Liver (tissue), 9 donors: ENCODE results near the gene MYO3B. TPM values are rescaled to one million over a fixed set of nuclear protein-coding genes. Genes with fewer than 3 reads are reported as not detected.

Experiments
- DNase-seq: peaks from one replicate; pipeline ENCODE4 v3.0.0-alpha.2; 2017; ENCODE audit warnings: low spot score
- H3K27ac ChIP-seq, 2 donors: one replicate each; pipeline ENCODE4 v1.7.0; 2013; ENCODE audit warnings: inconsistent platforms in 2 of 2, low read length in 2 of 2, control low read depth in 1 of 2, low read depth in 1 of 2, mild to moderate bottlenecking in 1 of 2
- H3K27me3 ChIP-seq, 4 donors: one replicate each; pipeline versions ENCODE4 v1.6.1 to v1.7.0; 2013; ENCODE audit warnings: low read length in 3 of 4, inconsistent platforms in 1 of 4, mild to moderate bottlenecking in 1 of 4, moderate library complexity in 1 of 4; ENCODE audit not compliant: control insufficient read depth in 4 of 4, insufficient read depth in 4 of 4
- H3K36me3 ChIP-seq, 4 donors: one replicate each; pipeline versions ENCODE4 v1.6.1 to v1.7.0; 2013; ENCODE audit warnings: low read length in 3 of 4, mild to moderate bottlenecking in 3 of 4, low read depth in 1 of 4, moderate library complexity in 1 of 4; ENCODE audit not compliant: control insufficient read depth in 4 of 4, insufficient read depth in 3 of 4
- H3K4me1 ChIP-seq, 4 donors: one replicate each; pipeline versions ENCODE4 v1.6.1 to v1.7.0; 2013; ENCODE audit warnings: low read length in 3 of 4, mild to moderate bottlenecking in 3 of 4, moderate library complexity in 1 of 4; ENCODE audit not compliant: control insufficient read depth in 4 of 4, insufficient read depth in 4 of 4
- H3K4me3 ChIP-seq, 3 donors: one replicate each; pipeline versions ENCODE4 v1.6.1 to v1.7.0; 2013; ENCODE audit warnings: low read length in 3 of 3, control low read depth in 1 of 3, low read depth in 1 of 3, mild to moderate bottlenecking in 1 of 3
- H3K9ac ChIP-seq, 2 donors: one replicate each; pipeline ENCODE4 v1.7.0; 2013; ENCODE audit warnings: low read length in 2 of 2, mild to moderate bottlenecking in 2 of 2, moderate library complexity in 2 of 2, control low read depth in 1 of 2, low read depth in 1 of 2
- H3K9me3 ChIP-seq, 4 donors: one replicate each; pipeline versions ENCODE4 v1.6.1 to v1.7.0; 2013; ENCODE audit warnings: low read length in 3 of 4; ENCODE audit not compliant: control insufficient read depth in 4 of 4
- ATF3 ChIP-seq: IDR thresholded peaks from 2 replicates; pipeline ENCODE4 v1.6.1; 2016; ENCODE audit warnings: antibody characterized with exemption
- CTCF ChIP-seq: fragments of 150-350 bp; IDR thresholded peaks from 2 replicates; pipeline ENCODE4 v1.5.1; 2017; ENCODE audit warnings: improper control_type of control experiment, low read depth, low read length; ENCODE audit not compliant: missing input control
- EGR1 ChIP-seq, 2 donors: IDR thresholded peaks; 2 replicates each; pipeline ENCODE4 v1.6.1; 2016 to 2018; ENCODE audit warnings: antibody characterized with exemption in 2 of 2, low read depth in 2 of 2
- FOXA1 ChIP-seq: IDR thresholded peaks from 2 replicates; pipeline ENCODE4 v1.6.1; 2016; ENCODE audit warnings: antibody characterized with exemption
- FOXA2 ChIP-seq: IDR thresholded peaks from 2 replicates; pipeline ENCODE4 v1.6.1; 2016; ENCODE audit warnings: antibody characterized with exemption
- GABPA ChIP-seq, 2 donors: IDR thresholded peaks in 1 of 2; conservative IDR thresholded peaks in 1 of 2; 2 replicates each; pipeline ENCODE4 v1.6.1; 2016; ENCODE audit warnings: antibody characterized with exemption in 2 of 2, mild to moderate bottlenecking in 1 of 2, moderate library complexity in 1 of 2
- HNF4A ChIP-seq, 2 donors: conservative IDR thresholded peaks; 2 replicates each; pipeline ENCODE4 v1.6.1; 2016; ENCODE audit warnings: antibody characterized with exemption in 2 of 2, mild to moderate bottlenecking in 2 of 2
- HNF4G ChIP-seq: IDR thresholded peaks from 2 replicates; pipeline ENCODE4 v1.6.1; 2016; ENCODE audit warnings: antibody characterized with exemption
- JUND ChIP-seq, 2 donors: IDR thresholded peaks; 2 replicates each; pipeline ENCODE4 v1.6.1; 2016; ENCODE audit warnings: antibody characterized with exemption in 2 of 2
- MAX ChIP-seq: IDR thresholded peaks from 2 replicates; pipeline ENCODE4 v1.6.1; 2016; ENCODE audit warnings: antibody characterized with exemption
- NR2F2 ChIP-seq: IDR thresholded peaks from 2 replicates; pipeline ENCODE4 v1.6.1; 2016; ENCODE audit warnings: antibody characterized with exemption
- RAD21 ChIP-seq, 2 donors: IDR thresholded peaks; 2 replicates each; pipeline ENCODE4 v1.6.1; 2016; ENCODE audit warnings: antibody characterized with exemption in 2 of 2, mild to moderate bottlenecking in 2 of 2
- SP1 ChIP-seq: IDR thresholded peaks from 2 replicates; pipeline ENCODE4 v1.6.1; 2018; ENCODE audit warnings: antibody characterized with exemption, mild to moderate bottlenecking
- TAF1 ChIP-seq: conservative IDR thresholded peaks from 2 replicates; pipeline ENCODE4 v1.6.1; 2016; ENCODE audit warnings: antibody characterized with exemption, mild to moderate bottlenecking
- YY1 ChIP-seq: IDR thresholded peaks from 2 replicates; pipeline ENCODE4 v1.6.1; 2016; ENCODE audit warnings: antibody characterized with exemption, mild to moderate bottlenecking
- ZBTB33 ChIP-seq: IDR thresholded peaks from 2 replicates; pipeline ENCODE4 v1.6.1; 2016; ENCODE audit warnings: antibody characterized with exemption
- WGBS: extraction: QIAGEN DNeasy Blood & Tissue Kit; methylation state at CpG from one replicate; pipeline ENCODE4 v1.1.7; 2013; 5-methylcytosine and 5-hydroxymethylcytosine counted together
- polyA plus RNA-seq, 2 donors: library from polyadenylated mRNA; stranded (reverse) in 1 of 2; unstranded in 1 of 2; fragments of 200-250 nt in 1 of 2; fragments of >200 nt in 1 of 2; fragmentation: Nextera tagmentation in 1 of 2; extraction: Ambion mirVana in 1 of 2; gene quantifications; one replicate each; pipeline versions ENCODE4 v1.2.1 to v1.2.3, GENCODE V29; 2013 to 2015
- total RNA-seq, 2 donors: library from RNA; depleted of rRNA; stranded (reverse); fragments of >200 nt; gene quantifications; one replicate each; pipeline ENCODE4 v1.2.3, GENCODE V29; 2014
- donor health status: healthy.
- donor health status: healthy.
- donor health status: healthy.
- donor health status: healthy.
- donor health status: healthy.

Gene MYO3B
- total and polyA plus RNA-seq, 4 donors = under 0.01 to 0.05 TPM; not detected in 2

GRCh38 chr2:170465241-170465640 is 287.3 kb downstream of the MYO3B start (continued):
- TF ChIP-seq EGR1 (IDR thresholded peaks at IDR 0.05; ENCODE audit: low read depth in 2 of 2) = no peak
- peak; percentile 50 for TF ChIP-seq YY1
- TF ChIP-seq JUND (IDR thresholded peaks at IDR 0.05) = peak in 1 of 2 donors; percentile 48

GRCh38 chr2:170466632-170467031 is 288.7 kb downstream of the MYO3B start:
- H3K27ac ChIP-seq = no peak overlapping the region
- H3K4me1 ChIP-seq = peaks cover 5 to 20% (median 11%) of the 10 kb centered on the region in 4 donors
- no peak overlapping the region for H3K9ac ChIP-seq
- no peak for DNase-seq
- TF ChIP-seq GABPA (IDR thresholded peaks at IDR 0.05 in 1 of 2, conservative IDR thresholded peaks at IDR 0.05 in 1 of 2) = no peak
- TF ChIP-seq ZBTB33 = no peak
- no peak for TF ChIP-seq TAF1
- TF ChIP-seq NR2F2 = no peak
- TF ChIP-seq HNF4G = no peak
- no peak for TF ChIP-seq JUND (IDR thresholded peaks at IDR 0.05)
- no peak for TF ChIP-seq SP1
- no peak for TF ChIP-seq ATF3
- no peak for TF ChIP-seq CTCF
- no peak for TF ChIP-seq HNF4A (conservative IDR thresholded peaks at IDR 0.05)
- TF ChIP-seq FOXA1 = no peak
- no peak for TF ChIP-seq EGR1 (IDR thresholded peaks at IDR 0.05; ENCODE audit: low read depth in 2 of 2)
- TF ChIP-seq RAD21 (IDR thresholded peaks at IDR 0.05) = no peak
- TF ChIP-seq FOXA2 = no peak
- no peak for TF ChIP-seq MAX
- 96% methylated on average over 8 of the region's 8 CpGs for WGBS
- no peaks in the 10 kb centered on the region for H3K27me3 ChIP-seq
- H3K4me3 ChIP-seq = no peak overlapping the region
- H3K9me3 ChIP-seq = no peaks in the 10 kb centered on the region
- H3K36me3 ChIP-seq = no peaks in the 10 kb centered on the region

- no peaks in the 10 kb centered on the region for H3K36me3 ChIP-seq
- no peaks in the 10 kb centered on the region for H3K9me3 ChIP-seq
- no peak for DNase-seq
- no peak overlapping the region for H3K27ac ChIP-seq
- 78% methylated on average over 1 of the region's 1 CpG for WGBS
- H3K27me3 ChIP-seq = no peaks in the 10 kb centered on the region
- TF ChIP-seq JUND (IDR thresholded peaks at IDR 0.05) (peak in 1 of 2 donors; percentile 38), ZBTB33 (no peak), YY1 (no peak)
- H3K4me3 ChIP-seq = no peak overlapping the region
- peaks cover 5 to 16% (median 11%) of the 10 kb centered on the region in 4 donors for H3K4me1 ChIP-seq
- no peak overlapping the region for H3K9ac ChIP-seq
Observed at GRCh38 chr2:170467568-170468422, 289.8 kb downstream of the MYO3B start.
